ENCODE data around the gene NPHP4. TPM values are rescaled to one million over a fixed set of nuclear protein-coding genes. Genes with fewer than 3 reads are reported as not detected.

The NPHP4 gene
- total RNA-seq, 1 donor from 2014 or later, result 3.2 TPM

- TF ChIP-seq, protein P1, sequence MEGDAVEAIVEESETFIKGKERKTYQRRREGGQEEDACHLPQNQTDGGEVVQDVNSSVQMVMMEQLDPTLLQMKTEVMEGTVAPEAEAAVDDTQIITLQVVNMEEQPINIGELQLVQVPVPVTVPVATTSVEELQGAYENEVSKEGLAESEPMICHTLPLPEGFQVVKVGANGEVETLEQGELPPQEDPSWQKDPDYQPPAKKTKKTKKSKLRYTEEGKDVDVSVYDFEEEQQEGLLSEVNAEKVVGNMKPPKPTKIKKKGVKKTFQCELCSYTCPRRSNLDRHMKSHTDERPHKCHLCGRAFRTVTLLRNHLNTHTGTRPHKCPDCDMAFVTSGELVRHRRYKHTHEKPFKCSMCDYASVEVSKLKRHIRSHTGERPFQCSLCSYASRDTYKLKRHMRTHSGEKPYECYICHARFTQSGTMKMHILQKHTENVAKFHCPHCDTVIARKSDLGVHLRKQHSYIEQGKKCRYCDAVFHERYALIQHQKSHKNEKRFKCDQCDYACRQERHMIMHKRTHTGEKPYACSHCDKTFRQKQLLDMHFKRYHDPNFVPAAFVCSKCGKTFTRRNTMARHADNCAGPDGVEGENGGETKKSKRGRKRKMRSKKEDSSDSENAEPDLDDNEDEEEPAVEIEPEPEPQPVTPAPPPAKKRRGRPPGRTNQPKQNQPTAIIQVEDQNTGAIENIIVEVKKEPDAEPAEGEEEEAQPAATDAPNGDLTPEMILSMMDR (IDR thresholded peaks at IDR 0.05; ENCODE audit: insufficient read depth, low read length, severe bottlenecking), result no peak
- FAIRE-seq (no peak), DNase-seq (ENCODE audit: low read depth) (no peak)
- H3K27me3 ChIP-seq (ENCODE audit: control insufficient read depth, insufficient read depth, low read length), result no peaks in the 10 kb centered on the region
- H3K4me3 ChIP-seq (ENCODE audit: low read depth, low read length), result no peak overlapping the region
- no peaks in the 10 kb centered on the region for H3K36me3 ChIP-seq (ENCODE audit: control insufficient read depth, insufficient read depth, low read length)
Observed at GRCh38 chr1:5935026-5935425, 57.2 kb downstream of the NPHP4 start.

GRCh38 chr1:5934058-5934884 lies 58.0 kb downstream of the NPHP4 start:
- Histone ChIP-seq H3K36me3 (ENCODE audit: control insufficient read depth, insufficient read depth, low read length) (no peaks in the 10 kb centered on the region), H3K27me3 (ENCODE audit: control insufficient read depth, insufficient read depth, low read length) (no peaks in the 10 kb centered on the region), H3K4me3 (ENCODE audit: low read depth, low read length) (no peak overlapping the region)
- DNase-seq (ENCODE audit: low read depth) (no peak), FAIRE-seq (no peak)
- TF ChIP-seq, protein P1 (IDR thresholded peaks at IDR 0.05; ENCODE audit: insufficient read depth, low read length, severe bottlenecking), result no peak

DNA sequence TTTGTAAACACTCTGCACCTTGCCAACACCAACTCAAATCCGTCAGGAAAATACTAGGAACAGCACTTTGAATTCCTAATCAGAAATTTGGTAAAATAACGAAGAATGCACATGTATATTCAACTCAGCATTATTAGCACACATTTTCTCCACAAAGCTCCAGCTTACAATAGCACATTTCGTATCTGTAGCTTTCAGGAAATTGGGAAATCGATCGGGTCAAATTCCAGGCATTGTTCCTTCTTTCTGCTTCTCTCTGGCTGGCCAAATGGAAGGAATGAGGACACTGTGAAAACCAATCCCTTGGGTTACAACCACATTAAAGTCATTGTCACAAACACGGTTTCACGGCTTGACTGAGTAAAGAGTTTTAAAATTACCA lies 58.6 kb downstream of the NPHP4 start:
- H3K27me3 ChIP-seq (ENCODE audit: control insufficient read depth, insufficient read depth, low read length), result no peaks in the 10 kb centered on the region
- H3K36me3 ChIP-seq (ENCODE audit: control insufficient read depth, insufficient read depth, low read length), result no peaks in the 10 kb centered on the region
- TF ChIP-seq, protein P1 (IDR thresholded peaks at IDR 0.05; ENCODE audit: insufficient read depth, low read length, severe bottlenecking), result no peak
- H3K4me3 ChIP-seq (ENCODE audit: low read depth, low read length), result no peak overlapping the region
- DNase-seq (ENCODE audit: low read depth), result no peak
- FAIRE-seq, result peak; percentile 72

- Histone ChIP-seq H3K36me3 (ENCODE audit: control insufficient read depth, insufficient read depth, low read length) (no peaks in the 10 kb centered on the region), H3K27me3 (ENCODE audit: control insufficient read depth, insufficient read depth, low read length) (no peaks in the 10 kb centered on the region), H3K4me3 (ENCODE audit: low read depth, low read length) (no peak overlapping the region)
- DNase-seq (ENCODE audit: low read depth) (no peak), FAIRE-seq (no peak)
- TF ChIP-seq, protein P1 (IDR thresholded peaks at IDR 0.05; ENCODE audit: insufficient read depth, low read length, severe bottlenecking), result no peak
Observed at GRCh38 chr1:5933050-5933449, 59.2 kb downstream of the NPHP4 start.

GRCh38 chr1:5928714-5929400 lies 63.4 kb downstream of the NPHP4 start:
- Histone ChIP-seq H3K27me3 (ENCODE audit: control insufficient read depth, insufficient read depth, low read length) (no peaks in the 10 kb centered on the region), H3K4me3 (ENCODE audit: low read depth, low read length) (no peak overlapping the region), H3K36me3 (ENCODE audit: control insufficient read depth, insufficient read depth, low read length) (peaks cover 2% of the 10 kb centered on the region)
- DNase-seq (ENCODE audit: low read depth) (no peak), FAIRE-seq (no peak)
- TF ChIP-seq, protein P1 (IDR thresholded peaks at IDR 0.05; ENCODE audit: insufficient read depth, low read length, severe bottlenecking), result no peak
